GM21528 (cell line): Measurements from ENCODE around the gene NPPB.
A peak's percentile ranks its signal among the peaks of the same experiment; 100 is the strongest.
"Not testable (repeated sequence)": the region's sequence is repeated elsewhere in the genome, so short reads cannot be mapped to it uniquely, and the experiment has no call there.

ENCODE experiments used
- ATAC-seq: cut with Tn5 transposase; IDR thresholded peaks from one replicate; pipeline ENCODE4 v1.9.1; 2021; ENCODE audit warnings: mild to moderate bottlenecking, moderate library complexity; ENCODE audit not compliant: unreplicated experiment, low FRiP score

Gene NPPB

GRCh38 chr1:11858613-11858967 lies at the start of gene NPPB:
NPPB (minus strand) TSS chr1:11858945; CDS start chr1:11858833, 112 bp downstream.
- no peak for ATAC-seq

DNA sequence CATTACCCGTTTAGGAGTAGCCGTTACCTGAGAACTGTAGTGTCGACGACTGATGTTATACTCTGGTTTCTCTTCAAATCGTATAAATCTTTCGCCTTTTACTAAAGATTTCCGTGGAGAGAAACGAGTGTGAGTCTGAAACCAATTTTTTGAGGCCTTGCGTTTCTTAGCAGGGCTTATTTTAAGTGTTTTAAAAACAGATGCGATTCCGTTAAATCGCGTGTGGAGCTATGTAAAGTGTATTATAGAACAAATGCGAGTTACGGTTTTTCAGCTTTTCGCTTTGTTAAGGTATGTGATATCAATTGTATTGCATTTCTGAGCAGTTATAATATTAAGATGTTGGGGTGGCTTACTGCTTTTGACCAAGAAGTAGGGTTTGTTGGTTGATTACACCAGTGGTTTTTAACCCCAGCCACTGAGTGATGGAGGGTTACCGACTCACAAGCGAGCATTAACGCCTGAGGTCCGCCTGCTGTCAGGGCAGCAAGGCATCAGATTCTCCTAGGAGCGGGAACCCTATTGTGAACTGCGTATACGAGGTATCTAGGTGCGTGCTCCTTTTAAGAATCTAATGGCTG lies 49.4 kb upstream of the NPPB start:
- ATAC-seq = peak; percentile 48

DNA sequence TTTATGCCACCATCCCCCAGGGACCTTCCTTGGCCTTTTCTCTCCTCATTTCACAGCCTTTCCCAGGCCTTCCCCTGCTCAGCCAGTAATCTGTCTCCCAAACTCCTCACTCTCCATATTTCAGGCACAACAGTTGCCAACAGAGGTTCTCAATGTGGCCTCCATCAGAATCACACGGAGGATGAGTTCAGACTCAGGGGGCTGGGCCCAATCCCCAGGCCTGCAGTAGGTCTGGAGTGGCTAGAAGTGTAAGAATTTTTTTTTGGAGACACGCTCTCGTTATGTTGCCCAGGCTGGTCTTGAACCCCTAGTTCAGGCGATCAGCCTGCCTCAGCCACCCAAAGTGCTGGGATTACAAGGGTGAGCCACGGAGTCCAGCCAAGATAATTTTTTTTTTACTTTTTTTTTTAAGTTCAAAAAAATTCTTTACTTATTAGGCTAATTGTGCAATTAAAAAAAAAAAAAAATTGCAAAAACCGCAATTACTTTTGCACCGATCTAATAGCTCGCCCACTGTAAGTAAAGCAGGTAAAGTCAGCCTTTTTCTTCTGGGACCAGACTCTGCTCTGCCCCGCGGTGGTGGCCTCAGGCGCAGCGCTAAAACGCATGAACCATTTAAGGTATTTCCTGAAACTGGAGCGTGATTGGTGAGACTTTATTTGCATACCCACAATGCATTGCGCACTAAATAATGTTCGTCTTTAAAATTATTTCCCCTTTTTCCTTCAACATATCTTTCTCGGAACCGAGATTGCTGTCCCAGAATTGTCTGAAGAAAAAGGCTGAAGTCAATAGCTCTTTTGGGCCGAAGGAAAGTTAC lies 48.7 kb upstream of the NPPB start:
- peak; percentile 49 for ATAC-seq

- no peak for ATAC-seq
Observed at GRCh38 chr1:11906870-11907269, 48.1 kb upstream of the NPPB start.

DNA sequence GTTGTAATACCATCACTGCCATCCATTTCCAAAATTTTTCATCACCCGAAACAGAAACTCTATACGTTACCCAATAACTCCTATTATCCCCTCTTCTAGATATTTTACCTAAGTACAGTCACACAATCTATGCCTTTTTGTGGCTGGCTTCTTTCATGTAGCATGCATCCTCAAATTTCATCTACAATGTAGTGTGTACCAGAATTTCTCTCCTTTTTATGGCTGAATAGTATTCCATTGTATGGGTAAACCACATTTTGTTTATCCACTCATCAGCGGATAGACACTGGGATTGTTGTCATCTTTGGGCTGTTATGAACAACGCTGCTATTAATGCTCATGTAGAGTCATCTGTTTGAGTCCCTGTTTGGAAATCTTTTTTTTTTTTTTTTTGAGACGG lies 46.2 kb upstream of the NPPB start:
- ATAC-seq = no peak

- not testable (repeated sequence) for ATAC-seq
Observed at GRCh38 chr1:11904156-11904555, 45.4 kb upstream of the NPPB start.

- ATAC-seq = no peak
Observed at GRCh38 chr1:11903210-11903609, 44.5 kb upstream of the NPPB start.

- ATAC-seq = not testable (repeated sequence)
Observed at GRCh38 chr1:11901446-11901845, 42.7 kb upstream of the NPPB start.

DNA sequence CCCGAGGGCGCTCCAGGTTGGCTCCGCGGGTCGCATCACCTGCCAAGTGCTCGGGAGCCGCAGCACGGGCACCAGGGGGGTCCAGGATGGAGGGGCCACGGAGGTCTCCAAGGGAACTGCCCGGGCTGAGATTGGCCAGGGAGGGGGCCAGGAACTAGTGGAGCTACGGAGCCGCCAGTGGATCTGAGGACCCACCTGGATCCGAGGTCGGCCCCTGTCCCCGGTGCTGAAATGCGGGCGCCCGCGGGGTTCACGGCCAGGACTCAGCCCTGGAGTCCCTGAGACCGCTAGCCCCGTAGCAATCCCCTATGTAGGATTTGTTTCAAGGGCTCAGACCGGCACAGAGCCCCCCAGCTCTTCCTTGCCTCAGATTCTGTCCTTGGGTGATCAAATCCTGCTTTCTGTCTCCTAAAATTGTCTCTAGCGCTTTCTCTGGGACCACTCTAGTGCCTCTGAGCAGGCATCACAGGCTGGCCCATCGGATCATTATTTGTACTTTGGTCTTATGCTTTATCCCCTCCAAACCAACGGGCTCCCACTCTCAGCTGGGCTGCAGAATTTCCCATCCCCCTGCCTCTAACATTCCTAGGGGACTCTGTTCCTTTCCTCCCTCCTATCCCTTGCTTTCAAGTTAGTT lies 40.2 kb upstream of the NPPB start:
- ATAC-seq = no peak

- no peak for ATAC-seq
Observed at GRCh38 chr1:11898086-11898785, 39.5 kb upstream of the NPPB start.

DNA sequence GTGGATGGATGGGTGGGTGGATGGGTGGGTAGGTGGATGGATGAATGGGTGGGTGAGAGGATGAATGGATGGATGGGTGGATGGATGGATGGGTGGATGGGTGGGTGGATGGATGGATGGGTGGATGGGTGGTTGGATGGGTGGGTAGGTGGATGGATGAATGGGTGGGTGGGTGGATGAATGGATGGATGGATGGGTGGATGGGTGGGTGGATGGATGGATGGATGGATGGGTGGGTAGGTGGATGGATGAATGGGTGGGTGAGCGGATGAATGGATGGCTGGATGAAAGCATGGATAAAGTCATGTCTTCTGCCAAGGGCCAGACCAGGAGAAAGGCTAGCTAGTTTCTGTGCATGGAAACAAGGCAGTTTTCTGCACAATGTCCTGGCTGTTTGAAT lies 35.8 kb upstream of the NPPB start:
- ATAC-seq = not testable (repeated sequence)

DNA sequence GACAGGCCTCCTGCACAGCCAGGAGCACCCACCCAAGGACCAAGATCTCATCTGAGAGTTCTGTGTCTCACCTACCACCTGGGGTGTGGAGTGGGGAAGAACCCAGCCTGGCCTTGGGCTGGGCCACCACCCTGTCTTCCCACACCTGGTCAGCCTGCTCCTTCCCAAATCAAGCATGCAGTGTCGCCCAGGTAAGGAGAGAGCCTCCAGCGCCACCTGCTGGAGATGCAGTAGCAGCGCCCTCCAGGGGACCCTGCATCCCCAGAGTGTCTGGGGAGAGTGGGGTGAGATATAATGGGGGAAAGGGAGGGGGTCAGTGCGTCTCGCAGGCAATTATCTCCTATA lies 35.1 kb upstream of the NPPB start:
- no peak for ATAC-seq

- no peak for ATAC-seq
Observed at GRCh38 chr1:11891433-11892186, 32.9 kb upstream of the NPPB start.

DNA sequence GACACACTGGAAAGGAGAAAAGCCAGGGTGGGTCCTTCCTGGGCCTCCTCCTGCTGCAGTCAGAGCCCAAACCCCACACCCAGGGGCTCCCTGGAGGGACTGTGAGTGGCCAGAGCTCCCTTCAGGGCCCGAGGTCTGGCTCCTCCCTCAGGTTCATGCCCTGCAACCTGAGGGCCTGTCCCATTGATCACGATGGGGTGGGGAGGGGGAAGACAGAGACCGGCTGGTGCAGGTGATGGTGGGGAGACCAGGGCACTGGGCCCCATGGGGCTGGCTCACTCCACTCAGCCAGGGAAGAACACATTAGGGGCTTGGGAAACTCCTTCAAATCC lies 30.1 kb upstream of the NPPB start:
- ATAC-seq = no peak

- ATAC-seq = no peak
Observed at GRCh38 chr1:11888206-11888876, 29.6 kb upstream of the NPPB start.

- no peak for ATAC-seq
Observed at GRCh38 chr1:11887666-11888007, 28.9 kb upstream of the NPPB start.

DNA sequence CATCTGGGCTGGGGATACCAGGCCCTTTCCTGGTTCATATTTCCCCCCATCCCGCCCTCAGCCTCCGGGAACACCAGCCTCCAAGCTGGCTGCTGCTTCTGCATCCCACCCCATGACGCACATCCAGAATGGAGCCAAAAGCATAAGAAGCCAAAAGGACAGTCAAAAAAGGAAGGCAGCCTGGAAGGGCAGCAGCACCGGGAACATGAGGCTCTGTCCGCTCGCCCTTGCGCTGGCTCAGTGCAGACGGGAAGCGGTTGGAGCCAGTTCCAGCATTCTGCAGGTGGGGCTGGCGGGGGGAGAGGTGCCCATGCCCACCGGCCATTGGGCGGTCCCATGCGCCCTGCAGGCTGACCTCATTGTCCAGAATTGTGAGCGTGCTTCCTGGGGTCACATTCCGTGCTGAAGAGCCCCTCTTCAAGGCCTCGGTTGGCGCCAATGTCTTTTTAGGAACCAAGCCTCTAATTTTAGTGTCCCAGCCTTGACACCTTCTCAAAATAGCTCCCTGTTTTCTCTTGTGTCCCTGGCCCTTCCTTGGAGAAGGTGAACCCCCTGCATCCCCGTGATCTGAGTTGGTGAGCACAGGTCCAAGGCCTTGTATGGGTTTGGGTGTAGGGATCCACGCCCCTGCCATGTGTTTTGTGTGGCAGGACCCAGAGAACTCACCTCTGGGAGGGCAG lies 28.4 kb upstream of the NPPB start:
- no peak for ATAC-seq

DNA sequence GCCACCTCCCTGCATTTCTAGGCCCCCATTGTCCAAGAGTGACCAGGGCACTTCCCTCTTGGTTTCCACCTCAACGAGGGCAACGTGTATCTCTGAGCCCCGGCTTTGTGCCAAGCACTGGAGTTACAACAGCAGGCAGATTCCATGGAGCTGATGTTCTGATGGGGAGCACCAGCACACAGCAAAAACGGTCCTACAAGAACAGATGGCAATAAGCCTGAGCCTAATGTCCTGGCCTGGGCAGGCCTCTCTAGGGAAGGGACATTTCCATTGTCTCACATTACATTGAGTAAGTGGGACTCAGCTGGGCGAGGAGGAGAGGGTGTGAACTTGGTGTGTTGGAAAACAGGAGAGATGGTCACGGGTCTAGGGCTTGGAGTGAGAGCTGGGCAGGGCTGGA lies 27.2 kb upstream of the NPPB start:
- ATAC-seq = no peak

- no peak for ATAC-seq
Observed at GRCh38 chr1:11882814-11883538, 24.2 kb upstream of the NPPB start.
